Limb (tissue), 2 donors: Measurements from ENCODE around the gene ANKS1A.
"Not testable (repeated sequence)": the region's sequence is repeated elsewhere in the genome, so short reads cannot be mapped to it uniquely, and the experiment has no call there.

Experiments
- DNase-seq, 2 donors: peaks; one replicate each; pipeline ENCODE4 v3.0.0-alpha.2; 2016; ENCODE audit errors: extremely low spot score in 2 of 2

The ANKS1A gene

GRCh38 chr6:35096129-35096862 is 207.2 kb downstream of the ANKS1A start:
- DNase-seq: no peak

GRCh38 chr6:35099116-35099515 is 210.1 kb downstream of the ANKS1A start:
- no peak for DNase-seq

GRCh38 chr6:35105078-35105477 is 216.0 kb downstream of the ANKS1A start:
- DNase-seq: no peak

- not testable (repeated sequence) for DNase-seq
These were observed 217.0 kb downstream of the ANKS1A start for GRCh38 chr6:35106061-35106460.

GRCh38 chr6:35107208-35107607 is 218.2 kb downstream of the ANKS1A start:
- DNase-seq: not testable (repeated sequence)

GRCh38 chr6:35107761-35108160 is 218.7 kb downstream of the ANKS1A start:
- DNase-seq: not testable (repeated sequence)

DNA sequence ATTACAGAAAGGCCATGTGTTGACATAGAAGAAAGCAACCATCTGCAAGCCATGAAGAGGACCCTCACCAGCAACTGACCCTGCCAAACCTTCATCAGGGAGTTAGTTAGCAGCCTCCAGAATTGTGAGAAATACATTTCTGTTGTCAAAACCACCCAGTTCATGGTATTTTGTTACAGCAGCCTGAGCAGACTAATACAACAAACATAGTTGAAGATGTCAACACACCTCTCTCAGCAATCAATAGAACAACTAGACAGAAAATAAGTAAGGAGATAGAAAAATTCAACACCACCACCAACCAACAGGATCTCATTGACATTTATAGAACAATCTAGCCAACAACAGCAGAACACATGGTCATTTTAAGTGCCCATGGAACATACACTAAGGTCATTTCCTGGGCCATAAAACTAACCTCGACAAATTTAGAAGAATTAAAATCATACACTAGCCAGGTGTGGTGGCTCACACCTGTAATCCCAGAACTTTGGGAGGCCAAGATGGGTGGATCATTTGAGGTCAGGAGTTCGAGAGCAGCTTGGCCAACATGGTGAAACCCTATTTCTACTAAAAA is 219.3 kb downstream of the ANKS1A start:
- no peak for DNase-seq

DNA sequence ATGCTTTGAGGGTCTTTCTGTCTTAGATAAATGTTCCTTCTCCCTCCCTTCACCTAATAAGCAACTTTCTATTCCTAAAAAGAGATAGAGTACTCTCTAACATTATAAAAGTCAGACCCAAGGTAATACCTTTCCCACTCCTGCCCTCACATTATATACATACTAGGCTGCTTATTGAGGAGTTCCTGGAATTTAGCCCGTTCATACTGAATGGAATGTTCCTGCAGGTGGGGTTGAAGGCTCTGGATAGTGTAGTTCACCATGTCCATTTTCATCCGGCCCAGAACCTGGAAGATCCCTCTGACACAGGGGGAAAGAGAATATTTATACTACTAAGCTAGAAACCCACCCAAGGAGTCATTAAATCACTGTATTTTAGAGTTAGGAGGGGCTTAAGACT is 231.7 kb downstream of the ANKS1A start:
- DNase-seq: no peak

DNA sequence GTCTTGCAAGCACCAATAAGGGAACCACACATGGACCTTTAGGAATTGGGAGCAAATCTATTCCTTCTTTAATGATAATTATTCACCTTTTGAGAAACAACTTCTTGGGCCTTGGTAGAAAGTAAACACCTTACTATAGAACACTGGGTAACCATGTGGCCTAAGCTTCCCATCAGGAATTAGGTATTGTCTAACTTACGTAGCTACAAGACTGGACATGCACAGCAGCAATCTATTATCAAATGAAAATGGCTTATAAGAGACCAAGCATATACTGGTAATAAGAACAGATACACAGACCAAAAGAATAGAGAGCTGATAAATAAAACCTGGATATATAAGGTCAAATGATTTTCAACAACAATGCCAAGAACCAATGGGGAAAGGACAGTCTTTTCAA is 235.3 kb downstream of the ANKS1A start:
- no peak for DNase-seq

GRCh38 chr6:35128042-35128441 is 239.0 kb downstream of the ANKS1A start:
- no peak for DNase-seq

DNA sequence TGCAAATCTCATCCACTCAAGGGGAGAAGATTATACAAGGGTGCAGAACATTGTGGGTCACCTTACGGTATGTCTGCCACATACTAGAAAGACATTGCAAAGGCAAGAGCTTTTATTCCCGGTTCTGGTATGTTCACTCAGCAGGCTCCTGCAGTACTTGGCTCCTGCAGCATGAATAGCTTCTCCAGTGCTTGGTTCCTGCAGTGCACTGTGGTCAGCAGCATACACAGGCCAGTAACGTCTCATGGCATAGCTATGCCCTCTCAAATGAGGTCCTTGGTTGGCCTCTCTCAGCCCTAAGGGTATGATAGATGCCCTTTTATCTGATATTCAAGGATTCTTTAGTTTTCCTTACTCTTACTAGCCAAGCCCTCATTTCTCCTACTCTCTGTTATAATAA is 239.4 kb downstream of the ANKS1A start:
- no peak for DNase-seq

- DNase-seq: no peak
These were observed 247.1 kb downstream of the ANKS1A start for GRCh38 chr6:35136185-35136584.

GRCh38 chr6:35138191-35138590 is 249.1 kb downstream of the ANKS1A start:
- not testable (repeated sequence) for DNase-seq

DNA sequence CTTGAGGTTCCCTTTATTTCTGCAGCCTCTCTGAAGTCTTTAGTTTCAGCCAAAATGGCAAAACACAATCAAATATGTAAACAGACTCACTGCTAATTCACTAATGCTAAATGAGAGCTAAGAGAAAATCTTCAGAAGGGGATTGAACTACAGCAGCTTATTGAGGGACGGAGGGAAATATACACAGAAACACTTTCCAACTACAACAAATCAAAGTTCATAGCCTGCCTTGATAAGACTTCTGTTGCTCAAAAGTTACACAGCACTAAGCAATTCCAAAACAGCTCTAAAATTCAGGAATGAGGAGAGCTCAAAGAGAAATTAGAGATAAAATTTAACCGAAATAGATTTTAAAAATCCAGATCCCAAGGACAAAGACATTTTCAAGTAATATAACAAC is 250.4 kb downstream of the ANKS1A start:
- DNase-seq: no peak

DNA sequence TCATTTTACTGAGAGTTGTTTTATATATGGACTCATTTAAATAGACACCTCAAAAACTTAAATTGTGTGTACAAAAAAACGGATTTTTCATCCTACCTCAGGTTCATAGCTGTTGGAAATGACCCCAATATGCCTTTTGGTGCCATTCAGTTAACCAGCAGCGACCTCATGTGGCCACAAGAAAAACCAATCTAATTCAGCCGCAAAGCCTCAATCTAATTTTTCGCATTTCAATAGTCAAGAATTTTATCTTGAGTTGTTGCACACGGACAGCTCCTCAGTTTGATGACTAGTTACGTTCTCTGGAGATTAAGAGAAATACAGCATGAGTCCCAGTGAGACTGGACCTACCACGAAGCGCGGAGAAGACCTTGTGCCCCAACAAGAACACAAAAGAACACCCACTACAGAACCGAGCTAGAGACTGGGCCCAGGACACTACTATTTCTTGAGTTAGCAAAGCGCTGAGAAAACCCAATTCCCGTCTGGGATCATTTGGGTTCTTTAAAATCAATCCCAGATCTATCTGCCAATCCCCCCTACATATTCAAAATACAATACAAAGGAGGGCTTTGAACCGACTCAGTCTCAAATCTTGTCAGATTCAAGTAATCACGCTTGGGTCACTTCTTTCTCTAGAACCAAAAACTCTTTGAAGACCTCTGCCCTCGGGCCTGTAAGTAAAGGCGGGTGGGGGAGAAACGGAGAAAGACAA is 251.0 kb downstream of the ANKS1A start:
- DNase-seq: peak; percentile 73 to 82

GRCh38 chr6:35140639-35141006 is 251.6 kb downstream of the ANKS1A start:
- DNase-seq: peak in 1 of 2 donors; percentile 51
